Right lobe of liver (tissue), 4 donors: Measurements from ENCODE around the gene BHLHE23.

ENCODE experiments used
- CTCF ChIP-seq, 4 donors: fragments of 200-600 bp in 3 of 4; fragments of 450-650 bp in 1 of 4; IDR thresholded peaks; one replicate each; pipeline versions ENCODE4 v1.5.1 to v1.8.0; 2016 to 2022; ENCODE audit warnings: antibody characterized with exemption in 4 of 4, mild to moderate bottlenecking in 2 of 4
- POLR2A ChIP-seq: fragments of 450-650 bp; IDR thresholded peaks from one replicate; pipeline ENCODE4 v1.6.1; 2017; ENCODE audit warnings: antibody characterized with exemption, mild to moderate bottlenecking
- donor health status: DM: no; HTN: no; CAD: no.
- donor health status: DM: no; HTN: no; CAD: no.
- donor health status: DM: no; HTN: yes; CAD: no.

- TF ChIP-seq CTCF (IDR thresholded peaks at IDR 0.05) (no peak), POLR2A (no peak)
These were observed 35.4 kb downstream of the BHLHE23 start for GRCh38 chr20:62971211-62971949.
